Measurements from ENCODE around the gene NANOGP8.
A peak's percentile ranks its signal among the peaks of the same experiment; 100 is the strongest.
"Not testable (repeated sequence)": the region's sequence is repeated elsewhere in the genome, so short reads cannot be mapped to it uniquely, and the experiment has no call there.

Gene NANOGP8

GRCh38 chr15:35087759-35088158, 2.7 kb upstream of the NANOGP8 start:
- Histone ChIP-seq H3K27ac (no peak overlapping the region), H3K4me1 (ENCODE audit: control insufficient read depth in 1 of 2, insufficient read depth in 1 of 2, low read depth in 1 of 2, low read length in 1 of 2) (no peaks in the 10 kb centered on the region), H3K9me3 (no peaks in the 10 kb centered on the region), H3K36me3 (no peaks in the 10 kb centered on the region), H3K27me3 (no peaks in the 10 kb centered on the region), H3K4me3 (ENCODE audit: low read depth in 1 of 2, low read length in 1 of 2) (no peak overlapping the region)
- no peak for TF ChIP-seq CTCF (IDR thresholded peaks at IDR 0.05)

GRCh38 chr15:35082371-35083348, 2.4 kb downstream of the NANOGP8 start:
- H3K27me3 ChIP-seq; H3K36me3 ChIP-seq; H3K4me3 ChIP-seq (ENCODE audit: low read depth in 1 of 2, low read length in 1 of 2); H3K4me1 ChIP-seq (ENCODE audit: control insufficient read depth in 1 of 2, insufficient read depth in 1 of 2, low read depth in 1 of 2, low read length in 1 of 2); H3K9me3 ChIP-seq; H3K27ac ChIP-seq: not testable (repeated sequence)

GRCh38 chr15:35081626-35082365, 3.3 kb downstream of the NANOGP8 start:
- H3K36me3 ChIP-seq; H3K4me1 ChIP-seq (ENCODE audit: control insufficient read depth in 1 of 2, insufficient read depth in 1 of 2, low read depth in 1 of 2, low read length in 1 of 2); H3K27ac ChIP-seq; H3K4me3 ChIP-seq (ENCODE audit: low read depth in 1 of 2, low read length in 1 of 2); H3K27me3 ChIP-seq; H3K9me3 ChIP-seq: not testable (repeated sequence)

- Histone ChIP-seq H3K9me3 (no peaks in the 10 kb centered on the region), H3K27me3 (no peaks in the 10 kb centered on the region), H3K27ac (no peak overlapping the region), H3K4me1 (ENCODE audit: control insufficient read depth in 1 of 2, insufficient read depth in 1 of 2, low read depth in 1 of 2, low read length in 1 of 2) (peaks cover 0 to 7% of the 10 kb centered on the region in 2 experiments), H3K36me3 (no peaks in the 10 kb centered on the region), H3K4me3 (ENCODE audit: low read depth in 1 of 2, low read length in 1 of 2) (no peak overlapping the region)
- no peak for TF ChIP-seq CTCF (IDR thresholded peaks at IDR 0.05)
These were observed 4.9 kb downstream of the NANOGP8 start for GRCh38 chr15:35080226-35080625.

GRCh38 chr15:35078221-35078915, 6.7 kb downstream of the NANOGP8 start:
- H3K27ac ChIP-seq, result no peak overlapping the region
- TF ChIP-seq CTCF (IDR thresholded peaks at IDR 0.05), result peak; percentile 87
- H3K9me3 ChIP-seq, result no peaks in the 10 kb centered on the region
- H3K4me1 ChIP-seq (ENCODE audit: control insufficient read depth in 1 of 2, insufficient read depth in 1 of 2, low read depth in 1 of 2, low read length in 1 of 2), result peaks cover under 1 to 7% of the 10 kb centered on the region in 2 experiments
- H3K27me3 ChIP-seq, result no peaks in the 10 kb centered on the region
- H3K4me3 ChIP-seq (ENCODE audit: low read depth in 1 of 2, low read length in 1 of 2), result no peak overlapping the region
- no peaks in the 10 kb centered on the region for H3K36me3 ChIP-seq

GRCh38 chr15:35071106-35071505, 14.0 kb downstream of the NANOGP8 start:
- Histone ChIP-seq H3K27me3 (no peaks in the 10 kb centered on the region), H3K4me3 (ENCODE audit: low read depth in 1 of 2, low read length in 1 of 2) (peak overlapping the region; percentile 44 to 51), H3K9me3 (no peaks in the 10 kb centered on the region), H3K4me1 (ENCODE audit: control insufficient read depth in 1 of 2, insufficient read depth in 1 of 2, low read depth in 1 of 2, low read length in 1 of 2) (peaks cover 71 to 72% of the 10 kb centered on the region in 2 experiments), H3K27ac (peak overlapping the region; percentile 81), H3K36me3 (no peaks in the 10 kb centered on the region)
- TF ChIP-seq CTCF (IDR thresholded peaks at IDR 0.05), result no peak
